Memory B cell (primary cell): Measurements from ENCODE around the gene EIF4A2.
"Not testable (repeated sequence)": the region's sequence is repeated elsewhere in the genome, so short reads cannot be mapped to it uniquely, and the experiment has no call there.

Source experiments
- ATAC-seq: fragments of 150-1000 bp; cut with Tn5 transposase; 2 replicates; pipeline ENCODE4 v1.10.0; 2021; ENCODE audit warnings: low read depth, mild to moderate bottlenecking, moderate library complexity
- DNase-seq, 2 donors: peaks; one replicate each; pipeline ENCODE4 v3.0.0; 2022; ENCODE audit warnings: low spot score in 2 of 2
- H3K27ac Mint-ChIP-seq: one replicate; pipeline ENCODE4 v1.8.0; 2022; ENCODE audit warnings: mild to moderate bottlenecking, moderate library complexity, mixed read lengths
- H3K27me3 Mint-ChIP-seq: one replicate; pipeline ENCODE4 v1.8.0; 2022; ENCODE audit warnings: mixed read lengths
- H3K36me3 Mint-ChIP-seq: one replicate; pipeline ENCODE4 v1.8.0; 2022; ENCODE audit warnings: mild to moderate bottlenecking, mixed read lengths
- H3K4me1 Mint-ChIP-seq: one replicate; pipeline ENCODE4 v1.8.0; 2022; ENCODE audit warnings: mixed read lengths
- H3K4me3 Mint-ChIP-seq: one replicate; pipeline ENCODE4 v1.8.0; 2022; ENCODE audit warnings: mild to moderate bottlenecking, moderate library complexity, mixed read lengths
- H3K9me3 Mint-ChIP-seq: one replicate; pipeline ENCODE4 v1.8.0; 2022; ENCODE audit warnings: mixed read lengths

Gene EIF4A2

DNA sequence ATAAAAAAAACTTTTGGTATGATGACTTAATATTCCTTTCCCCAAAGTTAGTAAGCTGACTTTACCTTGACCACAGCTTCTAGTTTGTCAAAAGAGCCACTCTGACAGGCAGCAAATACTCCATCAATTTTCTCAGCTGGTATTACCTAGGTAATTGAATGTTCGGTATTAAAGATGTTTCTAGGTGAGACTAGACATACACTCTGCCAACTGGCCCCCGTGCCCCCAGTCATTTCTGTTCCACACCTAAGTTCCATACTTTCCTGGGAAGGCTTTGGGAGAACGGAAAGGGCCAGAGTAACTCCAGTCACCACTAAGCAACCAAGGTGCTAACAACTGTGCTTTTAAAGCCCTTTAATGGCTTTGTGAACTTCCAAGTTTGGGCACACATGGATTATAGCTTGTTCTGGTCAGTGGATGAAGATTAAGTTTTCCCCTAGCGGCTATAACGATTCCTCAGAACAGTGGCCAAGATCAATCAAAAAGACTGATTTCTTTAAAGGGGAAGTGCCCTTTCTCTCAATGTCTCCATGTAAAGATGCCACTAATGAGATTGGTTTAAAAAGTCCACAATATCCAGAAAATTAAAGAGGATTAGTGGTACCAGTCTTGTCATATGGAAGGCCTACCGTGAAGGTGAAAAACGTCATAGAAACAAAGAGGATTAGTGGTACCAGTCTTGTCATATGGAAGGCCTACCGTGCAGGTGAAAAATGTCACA, 7.0 kb downstream of the EIF4A2 start:
- no peaks in the 10 kb centered on the region for H3K9me3 Mint-ChIP-seq

DNA sequence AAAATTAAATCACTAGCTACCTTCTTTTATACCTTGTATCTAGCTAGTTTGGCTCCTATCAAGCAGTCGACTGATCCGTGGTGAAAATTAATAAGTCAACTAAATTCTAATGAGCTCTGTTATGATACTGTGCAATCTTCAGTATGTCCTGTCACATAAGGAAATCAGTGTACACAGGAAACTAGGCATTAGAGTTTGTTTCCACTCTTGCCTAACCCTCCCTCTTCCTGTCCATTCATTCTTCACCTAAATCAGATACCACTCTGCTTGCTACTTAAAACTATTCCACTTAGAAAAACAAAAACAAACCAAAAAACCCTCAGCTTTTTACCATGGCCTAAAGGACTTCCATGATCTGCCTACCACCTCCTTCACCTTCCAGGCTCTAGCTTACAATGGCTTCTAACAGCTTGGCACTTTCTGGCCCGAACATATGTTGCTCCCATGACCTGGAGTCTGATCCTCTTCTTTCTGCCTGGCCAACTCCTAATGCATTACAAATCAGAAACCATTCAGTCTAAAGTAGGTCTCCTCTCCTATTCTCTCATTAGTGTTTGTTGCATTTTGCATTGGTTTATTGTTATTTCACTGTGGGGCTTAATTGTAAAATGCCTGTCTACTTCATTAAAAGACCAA, 15.0 kb downstream of the EIF4A2 start:
- Mint-ChIP-seq H3K4me3 (no peak overlapping the region), H3K36me3 (peaks cover 21% of the 10 kb centered on the region), H3K9me3 (no peaks in the 10 kb centered on the region), H3K27ac (peak overlapping the region; percentile 15), H3K27me3 (no peaks in the 10 kb centered on the region), H3K4me1 (peaks cover 8% of the 10 kb centered on the region)
- ATAC-seq, result no peak
- DNase-seq, result no peak

More for the DNA sequence above, 7.0 kb downstream of the EIF4A2 start:
- peak; percentile 30 for ATAC-seq
- Mint-ChIP-seq H3K27me3 (no peaks in the 10 kb centered on the region), H3K36me3 (peaks cover 38% of the 10 kb centered on the region), H3K4me1 (peaks cover 30% of the 10 kb centered on the region), H3K4me3 (no peak overlapping the region), H3K27ac (peak overlapping the region; percentile 80)
- DNase-seq, result no peak

DNA sequence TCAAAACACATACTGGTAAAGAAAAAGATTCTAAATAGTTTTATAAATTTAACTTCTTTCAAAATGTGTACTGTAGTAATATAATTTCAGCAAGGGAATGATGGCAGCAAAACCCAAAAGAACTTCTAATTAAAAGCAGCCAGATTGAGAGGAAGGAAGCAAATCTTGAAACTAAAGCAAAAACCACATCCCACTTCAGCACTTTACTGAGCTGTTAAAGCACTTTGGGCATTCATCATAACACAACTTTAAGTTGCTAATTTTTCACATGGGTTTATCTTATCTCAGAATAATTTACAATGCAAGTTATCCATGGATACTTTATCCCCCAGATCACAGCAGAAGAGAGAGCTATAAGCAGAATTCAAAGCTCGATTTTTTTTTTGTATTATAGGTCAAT, 16.9 kb downstream of the EIF4A2 start:
- no peaks in the 10 kb centered on the region for H3K9me3 Mint-ChIP-seq
- no peak overlapping the region for H3K4me3 Mint-ChIP-seq
- H3K4me1 Mint-ChIP-seq, result peaks cover 8% of the 10 kb centered on the region
- H3K27me3 Mint-ChIP-seq, result no peaks in the 10 kb centered on the region
- no peak for DNase-seq
- peaks cover 15% of the 10 kb centered on the region for H3K36me3 Mint-ChIP-seq
- ATAC-seq, result no peak
- H3K27ac Mint-ChIP-seq, result no peak overlapping the region

DNA sequence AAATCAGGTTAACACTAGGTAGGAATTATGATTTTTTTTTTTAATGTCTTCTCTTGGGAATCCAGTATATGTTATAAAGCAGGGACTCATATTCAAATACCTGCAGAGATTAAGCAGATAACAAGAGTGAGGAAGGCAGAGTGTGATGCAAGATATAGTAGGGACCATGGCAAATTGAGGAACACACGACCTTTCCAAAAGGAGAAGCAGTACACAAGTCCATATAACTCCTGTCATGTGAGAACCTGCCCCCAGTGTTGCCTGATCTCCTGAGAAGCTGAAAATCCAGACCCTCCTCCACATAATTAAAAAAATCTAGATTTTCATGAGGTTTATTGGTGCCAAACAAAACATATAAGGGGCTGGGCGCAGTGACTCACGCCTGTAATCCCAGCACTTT, 19.3 kb downstream of the EIF4A2 start:
- Mint-ChIP-seq H3K36me3 (peaks cover 9% of the 10 kb centered on the region), H3K9me3 (no peaks in the 10 kb centered on the region), H3K4me1 (peaks cover 14% of the 10 kb centered on the region), H3K27me3 (no peaks in the 10 kb centered on the region), H3K27ac (no peak overlapping the region), H3K4me3 (no peak overlapping the region)
- no peak for ATAC-seq
- DNase-seq, result no peak

DNA sequence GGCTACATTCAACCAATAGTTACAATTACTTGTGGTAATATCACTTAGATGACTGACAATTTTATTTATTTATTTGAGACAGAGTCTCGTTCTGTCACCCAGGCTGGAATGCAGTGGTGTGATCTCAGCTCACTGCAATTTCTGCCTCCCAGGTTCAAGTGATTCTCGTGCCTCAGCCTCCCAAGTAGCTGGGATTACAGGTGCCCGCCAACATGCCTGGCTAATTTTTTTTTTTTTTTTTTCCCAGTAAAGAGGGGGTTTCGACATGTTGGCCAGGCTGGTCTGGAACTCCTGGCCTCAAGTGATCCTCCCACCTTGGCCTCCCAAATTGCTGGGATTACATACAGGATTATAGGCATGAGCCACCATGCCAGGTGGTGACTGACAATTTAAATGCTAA, 20.1 kb downstream of the EIF4A2 start:
- H3K36me3 Mint-ChIP-seq, H3K9me3 Mint-ChIP-seq, H3K27ac Mint-ChIP-seq, DNase-seq, ATAC-seq, H3K4me3 Mint-ChIP-seq, H3K27me3 Mint-ChIP-seq: not testable (repeated sequence)
- peaks cover 12% of the 10 kb centered on the region for H3K4me1 Mint-ChIP-seq

DNA sequence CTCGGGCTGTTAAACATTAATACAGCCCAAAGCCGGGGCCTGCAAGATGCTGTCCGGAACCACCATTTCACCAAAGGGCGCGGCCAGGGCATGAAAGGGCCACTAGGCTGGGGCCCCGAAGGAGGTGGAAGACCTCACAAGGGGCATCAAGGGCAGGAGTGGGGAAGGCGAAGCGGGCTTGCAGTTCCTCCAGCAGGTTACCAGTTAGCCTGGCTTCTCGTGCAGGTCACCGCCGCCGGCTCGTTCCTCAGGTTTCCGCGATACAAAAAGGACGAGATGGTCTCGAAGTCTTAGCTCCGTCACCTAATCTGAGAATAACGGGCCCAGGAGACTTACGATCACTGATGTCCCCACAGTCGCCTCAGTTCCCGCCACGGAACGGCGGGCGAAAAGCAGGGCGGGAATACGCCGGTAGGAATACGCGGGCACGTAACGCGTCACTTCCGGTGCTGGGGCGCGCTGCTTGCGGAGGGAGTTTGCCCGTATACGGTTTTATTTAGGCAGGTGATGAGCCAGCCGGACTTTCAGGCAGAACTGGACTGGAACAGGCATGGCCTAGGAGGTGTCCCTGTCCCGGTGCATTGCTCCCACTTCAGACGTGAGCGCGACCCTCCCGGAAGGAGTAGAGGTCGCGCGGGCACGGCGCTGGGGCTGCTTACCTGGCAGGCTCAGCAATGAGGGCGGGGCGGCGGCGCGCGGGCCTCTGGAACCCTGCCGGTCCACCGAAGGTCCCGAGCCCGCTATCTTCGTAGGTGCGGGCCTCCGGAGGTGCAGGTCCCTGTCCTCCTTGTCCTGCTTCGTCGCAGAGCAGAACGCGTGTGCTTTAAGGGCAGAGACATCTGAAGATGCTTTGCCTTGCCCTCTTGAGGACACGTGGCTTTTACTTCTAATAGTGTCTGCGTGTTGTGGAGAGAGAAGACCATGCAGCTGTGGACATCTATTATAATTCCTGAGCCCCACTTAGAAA, 23.0 kb downstream of the EIF4A2 start, which contains the start of gene RFC4:
TSS of gene RFC4 (minus strand) at position 394 of the 967 bp plus-strand sequence. CDS start 1,769 bp downstream, outside the sequence.
- no peaks in the 10 kb centered on the region for H3K27me3 Mint-ChIP-seq
- ATAC-seq (peak; percentile 89), DNase-seq (peak; percentile 62 to 75)
- peaks cover 2% of the 10 kb centered on the region for H3K36me3 Mint-ChIP-seq
- peaks cover 6% of the 10 kb centered on the region for H3K4me1 Mint-ChIP-seq
- peak within 1 kb of the TSS; percentile 91 for H3K27ac Mint-ChIP-seq
- no peaks in the 10 kb centered on the region for H3K9me3 Mint-ChIP-seq
- peak within 1 kb of the TSS; percentile 93 for H3K4me3 Mint-ChIP-seq

DNA sequence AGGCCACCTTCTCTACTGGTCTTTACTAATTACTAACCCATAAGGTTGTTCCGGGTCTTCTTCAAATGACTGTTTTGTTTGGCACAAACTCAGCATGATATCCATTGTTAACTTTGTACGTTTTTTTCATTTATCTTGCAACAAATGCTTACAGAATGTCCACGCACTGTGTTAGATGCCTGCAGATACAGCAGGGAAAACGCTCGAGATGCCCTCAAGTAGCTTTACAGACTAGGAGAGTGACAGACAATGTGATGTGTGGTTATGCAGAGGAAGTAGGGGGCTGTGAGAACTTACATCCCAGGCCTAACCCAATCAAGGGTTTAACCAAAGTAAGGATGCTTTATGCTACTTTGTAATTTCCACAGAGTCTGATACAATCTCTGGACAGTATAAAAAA, 23.9 kb downstream of the EIF4A2 start:
- H3K27ac Mint-ChIP-seq, result peak overlapping the region; percentile 91
- ATAC-seq (no peak), DNase-seq (no peak)
- peaks cover 2% of the 10 kb centered on the region for H3K36me3 Mint-ChIP-seq
- no peaks in the 10 kb centered on the region for H3K9me3 Mint-ChIP-seq
- peak overlapping the region; percentile 93 for H3K4me3 Mint-ChIP-seq
- peaks cover 6% of the 10 kb centered on the region for H3K4me1 Mint-ChIP-seq
- no peaks in the 10 kb centered on the region for H3K27me3 Mint-ChIP-seq

DNA sequence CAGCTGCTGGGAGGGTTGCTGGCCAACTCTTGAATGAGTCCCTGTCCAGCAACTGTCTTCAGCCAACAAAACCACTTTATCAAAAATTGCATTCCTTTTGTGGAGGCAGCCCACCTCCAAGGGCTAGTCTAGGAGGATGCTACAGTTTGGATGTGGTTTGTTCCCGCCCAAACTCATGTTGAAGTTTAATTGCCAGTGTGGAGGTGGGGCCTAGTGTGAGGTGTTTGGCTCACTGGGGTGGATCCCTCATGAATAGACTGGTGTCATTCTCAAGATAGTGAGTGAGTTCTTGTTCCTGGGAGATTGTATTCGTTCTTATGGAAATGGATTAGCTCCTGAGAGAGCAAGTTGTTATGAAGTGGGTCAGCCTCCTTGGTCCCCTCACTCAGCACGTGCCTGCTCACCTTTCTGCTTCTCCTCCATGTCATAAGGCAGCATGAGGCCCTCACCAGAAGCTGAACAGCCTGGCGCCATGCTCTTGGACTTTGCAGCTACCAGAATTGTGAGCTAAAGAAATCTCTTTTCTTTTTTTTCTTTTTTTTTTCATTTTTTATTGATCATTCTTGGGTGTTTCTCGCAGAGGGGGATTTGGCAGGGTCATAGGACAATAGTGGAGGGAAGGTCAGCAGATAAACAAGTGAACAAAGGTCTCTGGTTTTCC, 27.1 kb downstream of the EIF4A2 start:
- Mint-ChIP-seq H3K36me3 (no peaks in the 10 kb centered on the region), H3K27ac (no peak overlapping the region), H3K9me3 (no peaks in the 10 kb centered on the region), H3K27me3 (no peaks in the 10 kb centered on the region), H3K4me3 (no peak overlapping the region), H3K4me1 (peaks cover 6% of the 10 kb centered on the region)
- ATAC-seq (no peak), DNase-seq (no peak)

DNA sequence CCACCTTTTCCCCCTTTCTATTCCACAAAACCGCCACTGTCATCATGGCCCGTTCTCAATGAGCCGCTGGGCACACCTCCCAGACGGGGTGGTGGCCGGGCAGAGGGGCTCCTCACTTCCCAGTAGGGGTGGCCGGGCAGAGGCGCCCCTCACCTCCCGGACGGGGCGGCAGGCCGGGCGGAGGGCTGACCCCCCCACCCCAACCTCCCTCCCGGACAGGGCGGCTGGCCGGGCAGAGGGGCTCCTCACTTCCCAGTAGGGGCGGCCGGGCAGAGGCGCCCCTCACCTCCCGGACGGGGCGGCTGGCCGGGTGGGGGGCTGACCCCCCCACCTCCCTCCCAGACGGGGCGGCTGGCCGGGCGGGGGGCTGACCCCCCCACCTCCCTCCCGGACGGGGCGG, 27.9 kb downstream of the EIF4A2 start:
- not testable (repeated sequence) for H3K36me3 Mint-ChIP-seq, H3K27ac Mint-ChIP-seq, H3K27me3 Mint-ChIP-seq, ATAC-seq, H3K4me1 Mint-ChIP-seq, DNase-seq, H3K4me3 Mint-ChIP-seq, H3K9me3 Mint-ChIP-seq

DNA sequence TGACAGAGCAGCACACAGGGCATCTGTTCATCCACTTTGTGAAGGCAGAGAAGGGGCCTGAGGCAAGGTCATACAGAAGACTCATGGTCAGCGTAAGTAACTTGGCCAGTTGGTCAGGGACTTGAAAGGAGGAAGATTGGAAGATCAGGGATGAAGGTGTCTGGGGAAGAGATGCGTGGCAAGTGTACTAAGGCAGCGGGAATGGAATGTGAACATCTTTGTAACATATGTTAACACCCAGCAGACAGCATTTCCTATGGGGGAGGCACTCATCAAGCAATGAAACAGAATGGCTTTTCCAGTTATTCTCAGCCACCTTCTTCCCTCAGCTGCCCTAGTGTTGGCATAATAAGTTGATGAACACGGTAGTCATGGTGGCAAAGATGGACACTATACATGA, 30.7 kb downstream of the EIF4A2 start:
- Mint-ChIP-seq H3K4me3 (no peak overlapping the region), H3K4me1 (no peaks in the 10 kb centered on the region), H3K9me3 (no peaks in the 10 kb centered on the region), H3K27ac (no peak overlapping the region), H3K36me3 (no peaks in the 10 kb centered on the region), H3K27me3 (no peaks in the 10 kb centered on the region)
- ATAC-seq, result no peak
- DNase-seq, result no peak

DNA sequence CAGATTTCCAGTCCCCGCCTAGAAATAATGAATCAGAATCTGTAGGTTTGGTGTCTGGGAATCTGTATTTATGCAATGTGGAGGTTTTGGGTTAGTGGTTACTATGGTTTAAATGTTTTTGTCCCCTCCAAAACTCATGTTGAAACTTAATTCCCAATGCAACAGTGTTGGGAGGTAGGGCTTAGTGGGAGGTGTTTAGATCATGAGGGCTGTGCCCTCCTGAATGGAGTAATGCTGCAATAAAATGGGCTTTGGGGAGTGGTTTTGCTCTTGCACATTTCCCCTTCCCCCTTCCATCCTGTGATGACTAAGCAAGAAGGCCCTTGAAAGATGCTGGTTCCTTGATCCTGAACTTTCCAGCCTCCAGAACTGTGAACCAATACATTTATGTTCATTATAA, 32.1 kb downstream of the EIF4A2 start:
- no peaks in the 10 kb centered on the region for H3K4me1 Mint-ChIP-seq
- H3K27ac Mint-ChIP-seq, result no peak overlapping the region
- no peaks in the 10 kb centered on the region for H3K27me3 Mint-ChIP-seq
- no peak for DNase-seq
- no peaks in the 10 kb centered on the region for H3K9me3 Mint-ChIP-seq
- no peak overlapping the region for H3K4me3 Mint-ChIP-seq
- no peak for ATAC-seq
- no peaks in the 10 kb centered on the region for H3K36me3 Mint-ChIP-seq

DNA sequence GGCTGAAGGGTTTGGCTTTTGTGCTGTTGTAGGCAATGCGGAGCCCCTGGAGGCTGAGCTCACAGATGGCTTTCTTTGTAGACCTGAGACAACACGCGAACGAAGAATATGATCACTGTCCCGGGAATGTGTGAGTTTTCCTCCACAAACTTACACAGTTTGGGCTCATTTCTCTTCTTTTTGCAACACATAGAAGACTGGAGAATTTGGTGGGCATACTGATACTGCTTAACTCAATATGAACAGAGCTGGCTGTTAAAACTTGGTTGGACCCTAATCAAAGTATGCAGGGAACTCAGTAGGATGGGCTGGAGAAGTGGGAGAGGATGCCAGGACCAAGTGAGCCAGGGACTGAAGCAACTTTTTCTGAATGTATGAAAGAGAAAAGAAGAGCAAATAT, 35.1 kb downstream of the EIF4A2 start:
- Mint-ChIP-seq H3K27ac (no peak overlapping the region), H3K4me1 (no peaks in the 10 kb centered on the region), H3K27me3 (no peaks in the 10 kb centered on the region), H3K4me3 (no peak overlapping the region), H3K36me3 (no peaks in the 10 kb centered on the region), H3K9me3 (no peaks in the 10 kb centered on the region)
- no peak for ATAC-seq
- no peak for DNase-seq

DNA sequence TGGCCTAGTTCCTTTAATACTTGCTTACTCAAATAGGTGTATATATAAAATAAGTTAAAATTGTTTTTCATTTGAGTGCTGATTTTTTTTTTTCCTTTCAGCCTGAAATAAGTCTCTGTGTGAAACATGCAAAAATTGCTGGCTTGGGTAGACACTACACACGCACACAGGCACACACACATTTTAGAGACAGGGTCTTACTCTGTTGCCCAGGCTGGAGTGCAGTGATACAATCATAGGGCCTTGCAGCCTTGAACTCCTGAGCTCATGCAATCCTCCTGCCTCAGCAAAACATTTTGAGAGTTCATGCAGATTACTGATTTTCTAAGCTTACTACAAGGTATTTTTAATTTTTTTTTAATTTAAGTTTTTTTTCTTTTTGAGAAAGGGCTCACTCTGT, 35.6 kb downstream of the EIF4A2 start:
- Mint-ChIP-seq H3K9me3 (no peaks in the 10 kb centered on the region), H3K4me3 (no peak overlapping the region), H3K4me1 (no peaks in the 10 kb centered on the region), H3K27me3 (no peaks in the 10 kb centered on the region), H3K27ac (no peak overlapping the region), H3K36me3 (no peaks in the 10 kb centered on the region)
- no peak for DNase-seq
- ATAC-seq, result no peak
